AG09309 (cell line): ENCODE measurements around the gene OPA3.

Experiments
- DNase-seq: peaks from one replicate; pipeline ENCODE4 v3.0.0-alpha.2; 2010; ENCODE audit warnings: low read depth
- H3K4me3 ChIP-seq: 2 replicates; pipeline ENCODE4 v1.5.1; 2011; ENCODE audit warnings: mild to moderate bottlenecking, low read depth, low read length, moderate library complexity; ENCODE audit not compliant: control insufficient read depth
- TF ChIP-seq, protein P1 (sequence below): IDR thresholded peaks from 2 replicates; pipeline ENCODE4 v1.5.1; 2011; ENCODE audit warnings: mild to moderate bottlenecking, low read depth, low read length, inconsistent platforms; ENCODE audit not compliant: insufficient read depth, control insufficient read depth; ENCODE audit errors: missing control alignments

The OPA3 gene

GRCh38 chr19:45528744-45529419 lies 55.7 kb downstream of the OPA3 start:
- TF ChIP-seq, protein P1, sequence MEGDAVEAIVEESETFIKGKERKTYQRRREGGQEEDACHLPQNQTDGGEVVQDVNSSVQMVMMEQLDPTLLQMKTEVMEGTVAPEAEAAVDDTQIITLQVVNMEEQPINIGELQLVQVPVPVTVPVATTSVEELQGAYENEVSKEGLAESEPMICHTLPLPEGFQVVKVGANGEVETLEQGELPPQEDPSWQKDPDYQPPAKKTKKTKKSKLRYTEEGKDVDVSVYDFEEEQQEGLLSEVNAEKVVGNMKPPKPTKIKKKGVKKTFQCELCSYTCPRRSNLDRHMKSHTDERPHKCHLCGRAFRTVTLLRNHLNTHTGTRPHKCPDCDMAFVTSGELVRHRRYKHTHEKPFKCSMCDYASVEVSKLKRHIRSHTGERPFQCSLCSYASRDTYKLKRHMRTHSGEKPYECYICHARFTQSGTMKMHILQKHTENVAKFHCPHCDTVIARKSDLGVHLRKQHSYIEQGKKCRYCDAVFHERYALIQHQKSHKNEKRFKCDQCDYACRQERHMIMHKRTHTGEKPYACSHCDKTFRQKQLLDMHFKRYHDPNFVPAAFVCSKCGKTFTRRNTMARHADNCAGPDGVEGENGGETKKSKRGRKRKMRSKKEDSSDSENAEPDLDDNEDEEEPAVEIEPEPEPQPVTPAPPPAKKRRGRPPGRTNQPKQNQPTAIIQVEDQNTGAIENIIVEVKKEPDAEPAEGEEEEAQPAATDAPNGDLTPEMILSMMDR, result no peak
- DNase-seq, result no peak
- no peak overlapping the region for H3K4me3 ChIP-seq

GRCh38 chr19:45528149-45528743 lies 56.4 kb downstream of the OPA3 start:
- DNase-seq, result no peak
- TF ChIP-seq, protein P1, result no peak

GRCh38 chr19:45527731-45528130 lies 56.9 kb downstream of the OPA3 start:
- no peak overlapping the region for H3K4me3 ChIP-seq
- DNase-seq, result no peak
- TF ChIP-seq, protein P1, result no peak

More at GRCh38 chr19:45528149-45528743, 56.4 kb downstream of the OPA3 start:
- no peak overlapping the region for H3K4me3 ChIP-seq

GRCh38 chr19:45526971-45527370 lies 57.6 kb downstream of the OPA3 start:
- H3K4me3 ChIP-seq, result no peak overlapping the region
- DNase-seq, result no peak
- TF ChIP-seq, protein P1, result no peak

DNA sequence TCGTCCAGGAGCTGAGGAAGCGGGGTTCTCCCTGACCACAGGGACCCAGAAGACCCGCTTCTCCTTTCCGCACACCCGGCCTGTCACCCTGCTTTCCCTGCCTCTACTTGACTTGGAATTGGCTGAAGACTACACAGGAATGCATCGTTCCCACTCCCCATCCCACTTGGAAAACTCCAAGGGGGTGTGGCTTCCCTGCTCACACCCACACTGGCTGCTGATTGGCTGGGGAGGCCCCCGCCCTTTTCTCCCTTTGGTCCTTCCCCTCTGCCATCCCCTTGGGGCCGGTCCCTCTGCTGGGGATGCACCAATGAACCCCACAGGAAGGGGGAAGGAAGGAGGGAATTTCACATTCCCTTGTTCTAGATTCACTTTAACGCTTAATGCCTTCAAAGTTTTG lies 58.5 kb downstream of the OPA3 start:
- TF ChIP-seq, protein P1, result no peak
- no peak for DNase-seq
- H3K4me3 ChIP-seq, result no peak overlapping the region

- H3K4me3 ChIP-seq, result no peak overlapping the region
- no peak for DNase-seq
- TF ChIP-seq, protein P1, result no peak
These were observed 60.0 kb downstream of the OPA3 start for GRCh38 chr19:45524575-45525129.
